ENCODE data around the gene SERPINA1. TPM values are rescaled to one million over a fixed set of nuclear protein-coding genes. Genes with fewer than 3 reads are reported as not detected.
A peak's percentile ranks its signal among the peaks of the same experiment; 100 is the strongest.

The SERPINA1 gene
- total RNA-seq, 1 donor from 2014 or later = 6.1 TPM

DNA sequence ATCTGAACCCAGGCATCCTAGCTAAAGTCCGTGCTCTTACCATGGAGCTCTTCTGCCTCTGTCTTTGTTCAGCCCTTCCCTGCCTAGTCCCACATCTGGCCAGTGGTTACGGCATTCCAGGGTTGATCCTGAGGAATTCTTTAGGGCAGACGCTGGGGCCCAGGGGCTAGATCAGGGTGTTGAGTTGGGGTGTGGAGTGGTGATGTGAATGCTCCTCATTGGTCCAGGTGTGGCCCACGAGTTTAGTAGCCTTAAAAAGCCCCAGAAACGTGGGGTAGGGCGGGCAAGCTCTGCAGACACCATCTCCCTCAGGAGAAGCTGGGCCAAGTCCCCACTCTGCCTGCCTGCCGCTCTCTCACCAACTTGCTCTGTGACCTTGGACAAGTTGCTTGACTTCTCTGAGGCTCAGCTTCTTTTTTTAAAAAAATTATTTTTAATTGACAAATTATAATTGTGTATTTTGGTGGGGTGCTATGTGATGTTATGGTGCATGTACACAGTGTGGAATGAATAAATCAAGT, 56.3 kb downstream of the SERPINA1 start:
- intact Hi-C loops (cut with DNase I) = no loop called here
- TF ChIP-seq POLR2A (IDR thresholded peaks at IDR 0.05) (no peak), POLR2AphosphoS5 (IDR thresholded peaks at IDR 0.05; ENCODE audit: insufficient read depth in 1 of 2, low read depth in 1 of 2) (no peak)
- TF ChIP-seq, protein P1, sequence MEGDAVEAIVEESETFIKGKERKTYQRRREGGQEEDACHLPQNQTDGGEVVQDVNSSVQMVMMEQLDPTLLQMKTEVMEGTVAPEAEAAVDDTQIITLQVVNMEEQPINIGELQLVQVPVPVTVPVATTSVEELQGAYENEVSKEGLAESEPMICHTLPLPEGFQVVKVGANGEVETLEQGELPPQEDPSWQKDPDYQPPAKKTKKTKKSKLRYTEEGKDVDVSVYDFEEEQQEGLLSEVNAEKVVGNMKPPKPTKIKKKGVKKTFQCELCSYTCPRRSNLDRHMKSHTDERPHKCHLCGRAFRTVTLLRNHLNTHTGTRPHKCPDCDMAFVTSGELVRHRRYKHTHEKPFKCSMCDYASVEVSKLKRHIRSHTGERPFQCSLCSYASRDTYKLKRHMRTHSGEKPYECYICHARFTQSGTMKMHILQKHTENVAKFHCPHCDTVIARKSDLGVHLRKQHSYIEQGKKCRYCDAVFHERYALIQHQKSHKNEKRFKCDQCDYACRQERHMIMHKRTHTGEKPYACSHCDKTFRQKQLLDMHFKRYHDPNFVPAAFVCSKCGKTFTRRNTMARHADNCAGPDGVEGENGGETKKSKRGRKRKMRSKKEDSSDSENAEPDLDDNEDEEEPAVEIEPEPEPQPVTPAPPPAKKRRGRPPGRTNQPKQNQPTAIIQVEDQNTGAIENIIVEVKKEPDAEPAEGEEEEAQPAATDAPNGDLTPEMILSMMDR (IDR thresholded peaks at IDR 0.05) = no peak
- Histone ChIP-seq H3K9me3 (no peaks in the 10 kb centered on the region), H3K36me3 (no peaks in the 10 kb centered on the region), H3K4me1 (peaks cover 12% of the 10 kb centered on the region), H3K4me3 (no peak overlapping the region), H3K27ac (peak overlapping the region; percentile 15), H3K27me3 (no peaks in the 10 kb centered on the region)
- no peak for DNase-seq (ENCODE audit: extremely low spot score in 2 of 2)

- peaks cover 12% of the 10 kb centered on the region for H3K4me1 ChIP-seq
- H3K4me3 ChIP-seq = no peak overlapping the region
- no peak for TF ChIP-seq POLR2A (IDR thresholded peaks at IDR 0.05)
- TF ChIP-seq, protein P1 (IDR thresholded peaks at IDR 0.05) = no peak
- no peak for TF ChIP-seq POLR2AphosphoS5 (IDR thresholded peaks at IDR 0.05; ENCODE audit: insufficient read depth in 1 of 2, low read depth in 1 of 2)
- intact Hi-C loops (cut with DNase I) = no loop called here
- no peak for DNase-seq (ENCODE audit: extremely low spot score in 2 of 2)
- no peaks in the 10 kb centered on the region for H3K27me3 ChIP-seq
- H3K27ac ChIP-seq = peak overlapping the region; percentile 15
- H3K36me3 ChIP-seq = no peaks in the 10 kb centered on the region
- no peaks in the 10 kb centered on the region for H3K9me3 ChIP-seq
These were observed 56.9 kb downstream of the SERPINA1 start for GRCh38 chr14:94331462-94331861.

DNA sequence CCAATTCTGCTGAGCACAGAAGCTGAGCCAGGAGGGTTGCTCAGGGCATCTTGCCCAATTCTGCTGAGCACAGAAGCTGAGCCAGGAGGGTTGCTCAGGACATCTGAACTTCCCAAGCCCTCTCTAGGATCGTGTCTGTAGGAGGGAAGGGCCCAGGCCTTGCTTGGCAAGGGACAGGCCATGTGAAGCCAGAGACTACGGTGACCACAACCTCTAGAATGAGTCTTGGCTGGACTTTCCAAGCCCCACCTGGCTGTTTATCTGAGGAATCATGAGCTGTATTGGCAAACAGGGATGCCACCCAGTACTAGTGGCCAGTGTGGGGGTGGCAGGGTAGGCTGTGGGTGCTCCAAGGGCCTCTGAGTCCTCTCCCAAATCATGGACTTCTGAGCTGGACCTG, 57.5 kb downstream of the SERPINA1 start:
- DNase-seq (ENCODE audit: extremely low spot score in 2 of 2) = no peak
- no peaks in the 10 kb centered on the region for H3K9me3 ChIP-seq
- H3K4me3 ChIP-seq = no peak overlapping the region
- TF ChIP-seq POLR2AphosphoS5 (IDR thresholded peaks at IDR 0.05; ENCODE audit: insufficient read depth in 1 of 2, low read depth in 1 of 2) (no peak), POLR2A (IDR thresholded peaks at IDR 0.05) (no peak)
- TF ChIP-seq, protein P1 (IDR thresholded peaks at IDR 0.05) = no peak
- intact Hi-C loops (cut with DNase I) = no loop called here
- peaks cover 12% of the 10 kb centered on the region for H3K4me1 ChIP-seq
- no peaks in the 10 kb centered on the region for H3K27me3 ChIP-seq
- H3K27ac ChIP-seq = peak overlapping the region; percentile 15
- no peaks in the 10 kb centered on the region for H3K36me3 ChIP-seq

DNA sequence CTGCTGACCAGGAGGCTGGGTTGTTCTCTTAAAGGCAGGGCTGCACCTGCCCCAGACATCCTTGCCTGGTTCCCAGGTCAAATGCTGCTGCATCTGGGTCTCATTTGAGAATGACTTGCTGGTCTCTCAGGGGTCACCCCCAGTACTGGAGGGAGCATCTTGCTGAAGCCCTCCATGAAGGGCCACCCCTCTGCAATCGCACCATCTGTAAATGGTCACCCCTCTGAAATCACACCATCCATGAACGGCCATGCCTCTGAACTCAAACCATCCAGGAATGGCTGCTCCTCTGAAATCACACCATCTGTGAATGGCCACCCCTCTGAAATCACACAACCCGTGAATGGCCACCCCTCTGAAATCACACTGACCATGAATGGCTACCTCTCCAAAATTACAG, 58.0 kb downstream of the SERPINA1 start:
- no peak for TF ChIP-seq POLR2AphosphoS5 (IDR thresholded peaks at IDR 0.05; ENCODE audit: insufficient read depth in 1 of 2, low read depth in 1 of 2)
- TF ChIP-seq, protein P1 (IDR thresholded peaks at IDR 0.05) = no peak
- TF ChIP-seq POLR2A (IDR thresholded peaks at IDR 0.05) = no peak
- H3K9me3 ChIP-seq = no peaks in the 10 kb centered on the region
- no peak for DNase-seq (ENCODE audit: extremely low spot score in 2 of 2)
- H3K4me3 ChIP-seq = no peak overlapping the region
- intact Hi-C loops (cut with DNase I) = no loop called here
- peaks cover 12% of the 10 kb centered on the region for H3K4me1 ChIP-seq
- H3K36me3 ChIP-seq = no peaks in the 10 kb centered on the region
- H3K27ac ChIP-seq = peak overlapping the region; percentile 15
- H3K27me3 ChIP-seq = no peaks in the 10 kb centered on the region

- no peak for DNase-seq (ENCODE audit: extremely low spot score in 2 of 2)
These were observed 58.5 kb downstream of the SERPINA1 start for GRCh38 chr14:94329857-94330256.

More at GRCh38 chr14:94329857-94330256, 58.5 kb downstream of the SERPINA1 start:
- H3K27ac ChIP-seq = no peak overlapping the region
- no peaks in the 10 kb centered on the region for H3K36me3 ChIP-seq
- no peaks in the 10 kb centered on the region for H3K27me3 ChIP-seq
- H3K4me3 ChIP-seq = no peak overlapping the region
- H3K9me3 ChIP-seq = no peaks in the 10 kb centered on the region
- TF ChIP-seq POLR2A (IDR thresholded peaks at IDR 0.05) = no peak
- no peak for TF ChIP-seq POLR2AphosphoS5 (IDR thresholded peaks at IDR 0.05; ENCODE audit: insufficient read depth in 1 of 2, low read depth in 1 of 2)
- TF ChIP-seq, protein P1 (IDR thresholded peaks at IDR 0.05) = no peak
- intact Hi-C loops (cut with DNase I) = no loop called here
- H3K4me1 ChIP-seq = peaks cover 12% of the 10 kb centered on the region

Data from vagina (tissue), 2 donors.